ENCODE measurements around the gene NBEAL2.

Gene NBEAL2

GRCh38 chr3:47000922-47001730, 21.7 kb downstream of the NBEAL2 start:
- H3K4me3 ChIP-seq (ENCODE audit: low read depth, low read length) = no peak overlapping the region
- no peak for TF ChIP-seq CTCF (IDR thresholded peaks at IDR 0.05; ENCODE audit: borderline replicate concordance, insufficient read depth, low read depth, low read length)

- no peak overlapping the region for H3K4me3 ChIP-seq (ENCODE audit: low read depth, low read length)
- TF ChIP-seq CTCF (IDR thresholded peaks at IDR 0.05; ENCODE audit: borderline replicate concordance, insufficient read depth, low read depth, low read length) = no peak
These were observed 22.3 kb downstream of the NBEAL2 start for GRCh38 chr3:47001731-47002170.

- TF ChIP-seq CTCF (IDR thresholded peaks at IDR 0.05; ENCODE audit: borderline replicate concordance, insufficient read depth, low read depth, low read length) = no peak
- no peak overlapping the region for H3K4me3 ChIP-seq (ENCODE audit: low read depth, low read length)
These were observed 22.9 kb downstream of the NBEAL2 start for GRCh38 chr3:47002171-47003055.

- TF ChIP-seq CTCF (IDR thresholded peaks at IDR 0.05; ENCODE audit: borderline replicate concordance, insufficient read depth, low read depth, low read length) = no peak
- H3K4me3 ChIP-seq (ENCODE audit: low read depth, low read length) = no peak overlapping the region
These were observed 23.6 kb downstream of the NBEAL2 start for GRCh38 chr3:47003056-47003410.

GRCh38 chr3:47003461-47004368, 24.2 kb downstream of the NBEAL2 start:
- TF ChIP-seq CTCF (IDR thresholded peaks at IDR 0.05; ENCODE audit: borderline replicate concordance, insufficient read depth, low read depth, low read length) = no peak
- H3K4me3 ChIP-seq (ENCODE audit: low read depth, low read length) = no peak overlapping the region

- no peak overlapping the region for H3K4me3 ChIP-seq (ENCODE audit: low read depth, low read length)
- no peak for TF ChIP-seq CTCF (IDR thresholded peaks at IDR 0.05; ENCODE audit: borderline replicate concordance, insufficient read depth, low read depth, low read length)
These were observed 25.1 kb downstream of the NBEAL2 start for GRCh38 chr3:47004369-47005211.

Measured in GM12875 (cell line).